ENCODE results near the gene ENOSF1. TPM values are rescaled to one million over a fixed set of nuclear protein-coding genes. Genes with fewer than 3 reads are reported as not detected.
A peak's percentile ranks its signal among the peaks of the same experiment; 100 is the strongest.

Gene ENOSF1
- total and polyA plus RNA-seq, 8 donors, result 72.7 to 136 (median 119) TPM

DNA sequence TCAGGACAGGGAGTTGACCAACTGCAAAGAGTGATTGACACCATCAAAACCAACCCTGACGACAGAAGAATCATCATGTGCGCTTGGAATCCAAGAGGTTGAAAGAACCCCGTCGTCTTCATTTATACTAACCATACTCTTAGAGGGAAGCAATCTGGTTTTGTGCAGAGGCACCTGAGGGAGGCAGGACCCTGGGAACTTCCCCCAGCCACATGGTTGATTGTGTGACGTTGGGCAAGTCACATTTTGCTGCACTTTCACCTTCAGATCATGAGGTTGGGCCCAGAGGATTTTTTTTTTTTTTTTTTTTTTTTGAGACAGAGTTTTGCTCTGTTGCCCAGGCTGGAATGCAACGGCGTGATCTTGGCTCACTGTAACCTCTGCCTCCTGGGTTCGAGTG lies 43.4 kb downstream of the ENOSF1 start:
- H3K36me3 ChIP-seq, result peaks cover 0 to 54% of the 10 kb centered on the region in 2 donors
- DNase-seq, result no peak
- no peak overlapping the region for H3K4me3 ChIP-seq
- intact Hi-C loops (cut with DNase I), result no loop called here
- TF ChIP-seq, protein P1, sequence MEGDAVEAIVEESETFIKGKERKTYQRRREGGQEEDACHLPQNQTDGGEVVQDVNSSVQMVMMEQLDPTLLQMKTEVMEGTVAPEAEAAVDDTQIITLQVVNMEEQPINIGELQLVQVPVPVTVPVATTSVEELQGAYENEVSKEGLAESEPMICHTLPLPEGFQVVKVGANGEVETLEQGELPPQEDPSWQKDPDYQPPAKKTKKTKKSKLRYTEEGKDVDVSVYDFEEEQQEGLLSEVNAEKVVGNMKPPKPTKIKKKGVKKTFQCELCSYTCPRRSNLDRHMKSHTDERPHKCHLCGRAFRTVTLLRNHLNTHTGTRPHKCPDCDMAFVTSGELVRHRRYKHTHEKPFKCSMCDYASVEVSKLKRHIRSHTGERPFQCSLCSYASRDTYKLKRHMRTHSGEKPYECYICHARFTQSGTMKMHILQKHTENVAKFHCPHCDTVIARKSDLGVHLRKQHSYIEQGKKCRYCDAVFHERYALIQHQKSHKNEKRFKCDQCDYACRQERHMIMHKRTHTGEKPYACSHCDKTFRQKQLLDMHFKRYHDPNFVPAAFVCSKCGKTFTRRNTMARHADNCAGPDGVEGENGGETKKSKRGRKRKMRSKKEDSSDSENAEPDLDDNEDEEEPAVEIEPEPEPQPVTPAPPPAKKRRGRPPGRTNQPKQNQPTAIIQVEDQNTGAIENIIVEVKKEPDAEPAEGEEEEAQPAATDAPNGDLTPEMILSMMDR (IDR thresholded peaks at IDR 0.05), result no peak
- no peak for ATAC-seq
- no peaks in the 10 kb centered on the region for H3K27me3 ChIP-seq
- H3K27ac ChIP-seq, result no peak overlapping the region
- no peaks in the 10 kb centered on the region for H3K4me1 ChIP-seq
- H3K9me3 ChIP-seq, result no peaks in the 10 kb centered on the region

- no peaks in the 10 kb centered on the region for H3K27me3 ChIP-seq
- no peaks in the 10 kb centered on the region for H3K4me1 ChIP-seq
- DNase-seq (no peak), ATAC-seq (no peak)
- no peak overlapping the region for H3K4me3 ChIP-seq
- H3K27ac ChIP-seq, result no peak overlapping the region
- intact Hi-C loops (cut with DNase I), result no loop called here
- no peaks in the 10 kb centered on the region for H3K9me3 ChIP-seq
- TF ChIP-seq, protein P1 (IDR thresholded peaks at IDR 0.05), result no peak
- H3K36me3 ChIP-seq, result peaks cover 0 to 46% of the 10 kb centered on the region in 2 donors
Observed at GRCh38 chr18:668260-668659, 44.2 kb downstream of the ENOSF1 start.

- intact Hi-C loops (cut with DNase I), result no loop called here
- TF ChIP-seq, protein P1 (IDR thresholded peaks at IDR 0.05), result no peak
Observed at GRCh38 chr18:666628-667027, 45.8 kb downstream of the ENOSF1 start.

GRCh38 chr18:666177-666576 lies 46.3 kb downstream of the ENOSF1 start:
- intact Hi-C loops (cut with DNase I), result no loop called here
- no peak overlapping the region for H3K4me3 ChIP-seq
- peak; percentile 23 for ATAC-seq
- no peaks in the 10 kb centered on the region for H3K9me3 ChIP-seq
- H3K27me3 ChIP-seq, result no peaks in the 10 kb centered on the region
- peaks cover 0 to 25% of the 10 kb centered on the region in 2 donors for H3K36me3 ChIP-seq
- H3K27ac ChIP-seq, result no peak overlapping the region
- TF ChIP-seq, protein P1 (IDR thresholded peaks at IDR 0.05), result no peak
- DNase-seq, result no peak
- H3K4me1 ChIP-seq, result no peaks in the 10 kb centered on the region

More at GRCh38 chr18:666628-667027, 45.8 kb downstream of the ENOSF1 start:
- H3K4me1 ChIP-seq, result no peaks in the 10 kb centered on the region
- H3K36me3 ChIP-seq, result peaks cover 0 to 30% of the 10 kb centered on the region in 2 donors
- ATAC-seq (no peak), DNase-seq (no peak)
- no peaks in the 10 kb centered on the region for H3K9me3 ChIP-seq
- no peak overlapping the region for H3K27ac ChIP-seq
- H3K27me3 ChIP-seq, result no peaks in the 10 kb centered on the region
- no peak overlapping the region for H3K4me3 ChIP-seq

DNA sequence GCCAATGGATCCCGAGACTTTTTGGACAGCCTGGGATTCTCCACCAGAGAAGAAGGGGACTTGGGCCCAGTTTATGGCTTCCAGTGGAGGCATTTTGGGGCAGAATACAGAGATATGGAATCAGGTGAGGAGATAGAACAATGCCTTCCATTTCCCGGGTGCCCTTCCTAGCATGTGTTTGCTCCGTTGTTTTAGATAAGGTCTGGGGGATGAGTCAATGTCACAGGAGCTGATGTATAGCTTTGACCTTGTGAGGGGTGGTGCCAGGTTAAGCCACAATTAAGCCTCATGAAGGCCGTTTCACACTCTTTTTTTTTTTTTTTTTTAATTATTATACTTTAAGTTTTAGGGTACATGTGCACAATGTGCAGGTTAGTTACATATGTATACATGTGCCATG lies 50.2 kb downstream of the ENOSF1 start:
- Histone ChIP-seq H3K36me3 (peaks cover 0 to 4% of the 10 kb centered on the region in 2 donors), H3K9me3 (no peaks in the 10 kb centered on the region), H3K4me1 (peaks cover 0 to 18% of the 10 kb centered on the region in 2 donors), H3K27ac (no peak overlapping the region), H3K27me3 (peaks cover 0 to 8% of the 10 kb centered on the region in 2 donors), H3K4me3 (no peak overlapping the region)
- ATAC-seq, result no peak
- intact Hi-C loops (cut with DNase I), result no loop called here
- no peak for DNase-seq
- TF ChIP-seq, protein P1 (IDR thresholded peaks at IDR 0.05), result no peak
